Forelimb muscle (tissue), 1 donor: ENCODE results near the gene SLC39A11. TPM values are rescaled to one million over a fixed set of nuclear protein-coding genes. Genes with fewer than 3 reads are reported as not detected.

Experiments used
- DNase-seq: peaks from one replicate; pipeline ENCODE4 v3.0.0-alpha.2; 2013; ENCODE audit warnings: low read depth
- polyA plus RNA-seq: library from polyadenylated mRNA; unstranded; fragments of 120-200 nt; gene quantifications from one replicate; pipeline ENCODE4 v1.2.1, GENCODE V29; 2013; ENCODE audit not compliant: insufficient read length

Gene SLC39A11
- polyA plus RNA-seq, 1 donor = 11.9 TPM

DNA sequence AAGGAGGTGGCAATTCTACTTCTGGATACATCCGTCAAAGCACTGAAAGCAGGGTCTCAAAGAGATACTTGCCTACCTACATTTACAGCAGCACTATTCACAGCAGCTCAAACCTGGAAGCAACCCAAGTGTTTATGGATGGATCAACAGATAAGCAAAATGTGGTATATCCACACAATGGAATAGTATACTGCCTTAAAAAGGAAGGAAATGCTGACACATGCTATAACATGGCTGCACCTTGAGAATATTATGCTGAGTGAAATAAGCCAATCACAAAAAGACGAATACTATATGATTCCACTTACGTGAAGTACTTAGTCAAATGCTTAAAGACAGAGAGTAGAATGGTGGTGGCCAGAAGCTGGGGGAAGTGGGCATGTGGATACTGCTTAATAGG, 336.2 kb downstream of the SLC39A11 start:
- no peak for DNase-seq

GRCh38 chr17:72754513-72754912, 338.0 kb downstream of the SLC39A11 start:
- no peak for DNase-seq

GRCh38 chr17:72751746-72752145, 340.7 kb downstream of the SLC39A11 start:
- no peak for DNase-seq

DNA sequence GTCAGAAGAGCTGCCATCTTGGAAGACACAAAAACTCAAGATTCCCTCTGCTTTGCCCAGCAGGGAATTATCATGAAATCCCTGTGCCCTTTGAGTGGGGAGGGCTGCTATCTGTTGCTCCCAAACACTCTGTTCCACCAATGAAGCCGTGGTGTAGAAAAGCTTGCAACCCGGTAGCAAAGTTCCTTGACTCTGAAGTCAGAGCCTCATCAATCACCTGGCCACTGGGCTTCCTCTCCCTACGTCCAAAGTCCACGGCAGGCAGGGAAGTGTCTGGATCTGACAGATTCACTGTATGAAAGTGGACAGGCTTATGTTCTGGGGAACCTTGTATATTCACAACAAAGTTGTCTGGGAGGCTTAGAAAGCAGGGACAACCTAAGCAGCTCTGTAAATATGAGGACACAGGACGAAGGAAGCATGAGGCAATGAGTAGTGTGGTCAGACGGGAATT, 343.3 kb downstream of the SLC39A11 start:
- DNase-seq = no peak

- DNase-seq = no peak
These were observed 345.0 kb downstream of the SLC39A11 start for GRCh38 chr17:72747501-72747900.

- DNase-seq = no peak
These were observed 347.2 kb downstream of the SLC39A11 start for GRCh38 chr17:72745241-72745640.

GRCh38 chr17:72743037-72743467, 349.4 kb downstream of the SLC39A11 start:
- no peak for DNase-seq

- no peak for DNase-seq
These were observed 355.3 kb downstream of the SLC39A11 start for GRCh38 chr17:72737151-72737690.

GRCh38 chr17:72735592-72735991, 356.9 kb downstream of the SLC39A11 start:
- DNase-seq = no peak

GRCh38 chr17:72735048-72735447, 357.4 kb downstream of the SLC39A11 start:
- no peak for DNase-seq

- DNase-seq = no peak
These were observed 357.9 kb downstream of the SLC39A11 start for GRCh38 chr17:72734613-72735012.

DNA sequence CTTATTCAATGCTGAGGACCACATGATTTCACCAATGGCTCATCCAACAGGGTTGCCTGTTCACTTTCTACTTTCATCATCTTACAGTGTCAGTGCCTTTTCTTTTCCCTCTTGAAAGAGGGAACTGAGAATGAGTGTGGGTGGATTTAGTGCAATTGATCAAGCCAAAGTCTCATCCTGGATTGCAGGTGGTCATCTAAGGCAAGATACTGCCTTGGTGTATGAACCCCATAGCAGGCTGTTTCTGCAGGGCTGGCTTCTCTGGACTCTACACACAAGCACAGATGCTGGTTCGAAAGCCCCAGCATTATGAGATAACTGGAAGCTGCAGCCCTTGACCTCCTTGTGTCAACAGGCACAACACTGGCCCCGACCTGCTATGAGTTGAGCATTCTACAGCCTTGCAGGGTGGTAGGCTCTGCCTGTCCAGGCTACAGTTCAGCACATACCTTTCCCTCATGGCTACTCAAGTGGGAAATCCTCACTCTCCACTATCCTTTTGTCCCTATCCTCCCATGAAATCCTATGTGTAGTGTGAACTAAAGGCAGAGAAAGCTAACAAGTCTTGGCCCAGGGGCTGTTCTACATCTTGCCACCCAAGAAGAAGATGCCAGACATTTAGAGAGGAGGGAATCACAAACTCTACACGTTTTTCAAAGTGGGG, 358.7 kb downstream of the SLC39A11 start:
- DNase-seq = no peak

DNA sequence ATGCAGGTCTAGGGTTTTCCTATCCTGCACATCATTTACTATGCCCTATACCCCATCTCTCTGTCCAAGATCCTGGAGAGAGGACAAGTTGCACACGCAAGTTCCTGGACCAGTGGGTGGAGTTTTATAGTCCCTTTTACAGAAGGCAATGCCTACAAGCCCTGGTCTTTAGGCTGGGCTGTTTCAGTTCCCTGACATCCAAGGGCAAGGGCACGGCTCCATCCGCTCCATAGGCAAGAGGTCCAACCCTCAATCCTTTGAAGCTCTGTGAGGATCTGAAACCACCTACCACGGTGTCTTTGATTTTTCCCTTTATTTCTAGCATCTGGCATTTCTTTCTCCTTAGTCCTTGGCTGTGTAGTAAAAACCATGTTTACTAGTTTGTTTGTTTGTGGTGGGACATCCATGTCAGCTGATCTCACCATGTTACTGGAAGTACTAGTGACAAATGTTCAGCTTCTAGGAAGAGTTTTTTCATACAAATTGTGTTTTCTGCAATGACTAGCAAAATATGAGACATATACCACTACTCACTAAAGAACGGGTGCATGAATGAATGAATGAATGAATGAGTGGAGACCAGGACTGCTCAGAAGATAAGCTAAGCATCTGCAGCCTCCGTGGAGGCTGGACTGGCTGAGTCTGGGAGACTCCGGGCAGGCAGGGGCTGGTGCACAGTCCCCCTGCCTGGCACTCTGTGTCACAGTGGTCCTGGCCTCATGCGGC, 359.4 kb downstream of the SLC39A11 start:
- no peak for DNase-seq

DNA sequence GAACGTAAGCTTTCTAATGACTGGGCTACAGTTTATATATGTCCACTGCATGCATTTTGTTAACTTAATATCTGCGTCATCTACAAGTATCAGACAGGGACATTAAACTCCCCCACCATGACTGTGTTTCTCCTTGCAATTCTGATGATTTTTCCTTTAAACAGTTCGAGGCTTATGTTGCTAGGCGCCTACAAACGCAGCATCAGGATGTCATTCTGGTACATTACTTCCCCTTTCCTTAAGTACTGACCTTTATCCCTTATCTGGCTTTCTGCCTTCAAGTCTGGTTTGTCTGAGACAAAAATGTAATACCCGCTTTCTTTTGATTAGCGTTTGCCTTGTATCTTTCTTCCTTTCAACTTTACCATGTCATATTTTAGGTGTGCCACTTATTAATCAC, 362.4 kb downstream of the SLC39A11 start:
- no peak for DNase-seq

DNA sequence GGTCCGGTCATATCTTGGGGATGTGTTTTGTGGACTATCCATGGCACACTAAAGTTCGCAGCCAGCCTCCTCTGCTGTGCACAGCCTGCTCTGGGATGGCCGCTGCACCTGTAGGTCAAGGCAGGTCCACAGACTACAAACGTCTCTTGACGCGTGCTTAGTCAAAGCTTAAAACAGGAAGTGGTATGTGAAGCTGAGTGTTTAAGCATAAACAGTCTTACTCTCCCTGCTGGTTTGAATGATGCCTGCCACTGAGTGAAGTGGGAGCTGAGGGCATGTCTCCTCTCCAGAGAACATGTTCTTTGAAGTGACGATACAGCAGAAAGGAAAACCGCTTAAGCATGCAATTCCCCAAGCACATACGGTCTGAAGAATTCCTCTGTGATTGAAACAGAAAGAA, 365.6 kb downstream of the SLC39A11 start:
- no peak for DNase-seq

- DNase-seq = no peak
These were observed 366.9 kb downstream of the SLC39A11 start for GRCh38 chr17:72725433-72726068.

GRCh38 chr17:72724267-72724666, 368.2 kb downstream of the SLC39A11 start:
- no peak for DNase-seq

DNA sequence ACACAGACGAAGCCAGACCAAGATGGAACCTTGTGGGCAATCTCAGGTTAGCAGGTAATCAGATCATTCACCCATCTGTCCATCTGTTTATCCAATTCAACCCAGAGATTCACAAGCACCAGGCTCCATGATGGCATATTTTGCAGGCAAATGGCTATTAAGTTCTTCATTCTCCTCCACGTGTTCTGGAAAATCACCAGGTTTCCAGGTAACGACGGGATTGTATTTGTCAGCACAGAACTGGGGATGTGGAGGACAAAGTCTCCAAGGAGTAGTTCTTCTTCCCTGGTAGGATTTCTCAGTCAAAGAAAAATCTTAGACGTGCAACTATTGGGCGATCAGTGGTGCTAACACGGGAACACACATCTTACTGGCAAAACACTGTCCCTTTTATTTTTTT, 368.8 kb downstream of the SLC39A11 start:
- no peak for DNase-seq

DNA sequence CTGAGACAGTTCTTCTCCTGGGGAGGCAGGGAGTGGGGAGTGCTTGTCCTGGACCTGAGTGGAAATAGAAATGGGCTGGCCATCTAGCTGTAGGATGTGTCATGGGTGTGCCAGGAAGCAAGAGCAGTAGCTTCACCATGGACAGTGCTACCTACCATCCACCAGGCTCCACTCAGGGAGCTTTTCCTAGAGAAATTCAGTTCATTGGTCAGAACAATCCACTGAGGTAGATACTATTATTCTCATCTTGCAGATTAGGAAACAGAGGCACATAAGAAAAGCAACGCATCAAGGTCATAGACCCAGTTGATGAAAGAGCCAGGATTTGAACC, 372.0 kb downstream of the SLC39A11 start:
- DNase-seq = no peak

DNA sequence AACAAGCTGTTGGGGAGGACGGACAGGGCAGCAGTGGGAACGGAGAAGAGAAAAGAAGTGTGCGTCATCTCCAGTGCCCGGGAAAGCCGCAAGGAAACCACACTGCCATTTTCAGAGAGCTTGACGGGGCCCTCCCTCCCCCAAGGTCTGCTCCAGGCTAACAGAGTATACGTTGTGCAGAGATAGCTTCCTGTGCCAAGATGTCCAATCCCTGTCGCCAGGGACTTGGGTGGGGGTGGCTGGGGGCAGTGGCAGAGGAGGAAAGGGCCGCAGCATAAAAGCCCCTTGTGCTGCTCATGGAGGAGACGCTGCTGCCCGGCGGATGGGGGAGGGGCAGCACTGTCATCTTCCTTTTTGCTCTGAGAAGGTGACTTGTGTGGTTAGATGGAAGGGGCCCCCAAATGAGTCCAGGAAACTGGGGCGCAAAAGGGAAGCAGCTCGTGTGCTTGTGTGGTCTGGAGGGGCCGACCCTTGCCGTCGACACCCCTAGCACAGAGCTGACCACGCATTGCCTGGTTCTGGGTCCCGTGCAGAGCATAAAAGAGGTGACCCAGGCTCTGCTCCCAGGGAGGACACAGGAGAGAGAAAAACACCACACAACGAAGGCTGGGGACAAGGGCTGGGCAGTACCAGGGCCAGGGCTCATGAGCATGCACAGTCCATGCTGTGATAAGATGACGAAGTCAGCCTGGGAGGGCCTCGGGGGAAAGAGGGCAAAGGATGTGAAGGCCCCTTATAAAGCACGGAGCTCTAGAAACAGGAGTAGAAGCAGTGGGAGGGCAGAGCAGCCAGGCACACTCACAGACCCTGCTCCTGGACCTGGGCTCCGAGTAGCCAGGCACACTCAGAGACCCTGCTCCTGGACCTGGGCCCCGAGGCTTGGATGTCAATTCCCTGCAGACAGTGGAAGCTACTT, 372.7 kb downstream of the SLC39A11 start:
- DNase-seq = no peak

- DNase-seq = no peak
These were observed 373.3 kb downstream of the SLC39A11 start for GRCh38 chr17:72719206-72719577.

- DNase-seq = no peak
These were observed 374.8 kb downstream of the SLC39A11 start for GRCh38 chr17:72717676-72718075.
